ENCODE measurements around the gene SMIM35. TPM values are rescaled to one million over a fixed set of nuclear protein-coding genes. Genes with fewer than 3 reads are reported as not detected.

The SMIM35 gene
- total RNA-seq, 1 donor from 2014 or later: not detected

- peak; percentile 93 for DNase-seq
These were observed 84.0 kb downstream of the SMIM35 start for GRCh38 chr11:118002541-118003423.

GRCh38 chr11:118002010-118002540, 84.7 kb downstream of the SMIM35 start:
- no peak for DNase-seq

GRCh38 chr11:118001494-118001971, 85.2 kb downstream of the SMIM35 start:
- DNase-seq: no peak

GRCh38 chr11:118000850-118001228, 85.9 kb downstream of the SMIM35 start:
- no peak for DNase-seq

GRCh38 chr11:118000067-118000849, 86.5 kb downstream of the SMIM35 start:
- no peak for DNase-seq

GRCh38 chr11:117999354-117999993, 87.3 kb downstream of the SMIM35 start:
- DNase-seq: no peak

GRCh38 chr11:117998664-117999353, 88.0 kb downstream of the SMIM35 start:
- no peak for DNase-seq

GRCh38 chr11:117997823-117998579, 88.8 kb downstream of the SMIM35 start:
- DNase-seq: no peak

- DNase-seq: no peak
These were observed 89.4 kb downstream of the SMIM35 start for GRCh38 chr11:117997406-117997805.

- no peak for DNase-seq
These were observed 90.7 kb downstream of the SMIM35 start for GRCh38 chr11:117996058-117996457.

GRCh38 chr11:117995472-117995871, 91.3 kb downstream of the SMIM35 start:
- no peak for DNase-seq

GRCh38 chr11:117993988-117994745, 92.6 kb downstream of the SMIM35 start:
- DNase-seq: no peak

GRCh38 chr11:117992620-117993019, 94.1 kb downstream of the SMIM35 start:
- DNase-seq: no peak

- DNase-seq: no peak
These were observed 94.6 kb downstream of the SMIM35 start for GRCh38 chr11:117992136-117992535.

GRCh38 chr11:117989351-117990102, 97.2 kb downstream of the SMIM35 start:
- DNase-seq: no peak

- DNase-seq: no peak
These were observed 99.7 kb downstream of the SMIM35 start for GRCh38 chr11:117986981-117987574.

GRCh38 chr11:117985953-117986887, 100.5 kb downstream of the SMIM35 start, which contains the start of gene IL10RA:
Gene IL10RA (plus strand): TSS chr11:117986394. CDS start chr11:117986468, 74 bp downstream.
- no peak for DNase-seq

GRCh38 chr11:117984476-117984875, 102.3 kb downstream of the SMIM35 start:
- no peak for DNase-seq
